ENCODE results near the gene SUGP1.
"Not testable (repeated sequence)": the region's sequence is repeated elsewhere in the genome, so short reads cannot be mapped to it uniquely, and the experiment has no call there.

The SUGP1 gene, protein sequence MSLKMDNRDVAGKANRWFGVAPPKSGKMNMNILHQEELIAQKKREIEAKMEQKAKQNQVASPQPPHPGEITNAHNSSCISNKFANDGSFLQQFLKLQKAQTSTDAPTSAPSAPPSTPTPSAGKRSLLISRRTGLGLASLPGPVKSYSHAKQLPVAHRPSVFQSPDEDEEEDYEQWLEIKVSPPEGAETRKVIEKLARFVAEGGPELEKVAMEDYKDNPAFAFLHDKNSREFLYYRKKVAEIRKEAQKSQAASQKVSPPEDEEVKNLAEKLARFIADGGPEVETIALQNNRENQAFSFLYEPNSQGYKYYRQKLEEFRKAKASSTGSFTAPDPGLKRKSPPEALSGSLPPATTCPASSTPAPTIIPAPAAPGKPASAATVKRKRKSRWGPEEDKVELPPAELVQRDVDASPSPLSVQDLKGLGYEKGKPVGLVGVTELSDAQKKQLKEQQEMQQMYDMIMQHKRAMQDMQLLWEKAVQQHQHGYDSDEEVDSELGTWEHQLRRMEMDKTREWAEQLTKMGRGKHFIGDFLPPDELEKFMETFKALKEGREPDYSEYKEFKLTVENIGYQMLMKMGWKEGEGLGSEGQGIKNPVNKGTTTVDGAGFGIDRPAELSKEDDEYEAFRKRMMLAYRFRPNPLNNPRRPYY

DNA sequence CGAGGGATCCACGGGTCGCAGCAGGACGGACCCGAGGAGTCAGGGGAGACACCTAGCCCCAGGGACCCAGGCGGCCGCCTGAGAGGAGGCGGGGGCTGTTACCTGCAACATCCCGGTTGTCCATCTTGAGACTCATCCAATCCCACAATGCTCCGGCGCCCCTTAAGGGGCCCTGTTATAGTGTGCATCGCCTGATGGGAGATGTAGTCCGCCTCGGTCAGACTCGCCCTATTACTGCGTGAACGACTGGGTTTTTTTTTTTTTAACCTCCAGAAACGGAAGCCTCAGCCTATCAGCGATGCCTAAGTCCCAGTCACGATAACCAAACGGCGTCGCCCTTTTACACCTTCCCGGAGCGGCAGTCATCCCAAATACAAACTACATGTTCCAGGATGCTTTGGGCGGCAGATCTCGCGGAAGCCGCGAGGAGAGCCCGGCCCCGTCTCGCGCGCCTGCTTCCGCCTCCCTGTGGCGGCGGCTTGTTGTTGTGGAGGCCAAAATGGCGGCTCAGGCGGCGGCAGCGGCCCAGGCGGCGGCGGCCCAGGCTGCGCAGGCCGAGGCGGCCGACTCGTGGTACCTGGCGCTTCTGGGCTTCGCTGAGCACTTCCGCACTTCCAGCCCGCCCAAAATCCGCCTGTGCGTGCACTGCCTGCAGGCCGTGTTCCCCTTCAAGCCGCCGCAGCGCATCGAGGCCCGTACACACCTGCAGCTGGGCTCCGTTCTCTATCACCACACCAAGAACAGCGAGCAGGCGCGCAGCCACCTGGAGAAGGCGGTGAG lies at the start of gene SUGP1, which contains the start of gene MAU2:
Gene SUGP1 (minus strand): TSS at position 149 of the 780 bp plus-strand sequence. CDS start 13 bp downstream, at position 136.
Gene MAU2 (plus strand): TSS at position 469 of the 780 bp plus-strand sequence. CDS start 31 bp downstream, at position 500.
- DNase-seq = peak; percentile 93

DNA sequence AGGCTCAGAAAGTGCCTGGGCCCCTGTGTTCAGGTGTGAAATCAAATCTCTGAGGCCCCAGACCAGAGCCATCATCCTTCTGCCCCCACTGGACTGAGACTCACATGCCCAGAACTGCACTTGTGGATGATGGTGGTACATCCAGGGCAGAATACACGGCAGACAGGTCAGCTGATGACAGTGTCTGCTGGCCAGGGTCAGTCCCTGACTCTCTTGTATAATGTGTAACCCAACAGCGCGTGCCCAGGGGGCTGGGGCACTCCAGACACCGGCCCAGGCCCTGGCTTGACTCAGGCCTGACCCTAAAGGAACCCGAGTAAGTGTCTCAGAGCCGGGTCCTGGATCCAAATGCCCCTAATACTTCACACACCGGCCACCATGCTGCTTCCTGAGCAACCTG lies 47.8 kb upstream of the SUGP1 start:
- DNase-seq = no peak

DNA sequence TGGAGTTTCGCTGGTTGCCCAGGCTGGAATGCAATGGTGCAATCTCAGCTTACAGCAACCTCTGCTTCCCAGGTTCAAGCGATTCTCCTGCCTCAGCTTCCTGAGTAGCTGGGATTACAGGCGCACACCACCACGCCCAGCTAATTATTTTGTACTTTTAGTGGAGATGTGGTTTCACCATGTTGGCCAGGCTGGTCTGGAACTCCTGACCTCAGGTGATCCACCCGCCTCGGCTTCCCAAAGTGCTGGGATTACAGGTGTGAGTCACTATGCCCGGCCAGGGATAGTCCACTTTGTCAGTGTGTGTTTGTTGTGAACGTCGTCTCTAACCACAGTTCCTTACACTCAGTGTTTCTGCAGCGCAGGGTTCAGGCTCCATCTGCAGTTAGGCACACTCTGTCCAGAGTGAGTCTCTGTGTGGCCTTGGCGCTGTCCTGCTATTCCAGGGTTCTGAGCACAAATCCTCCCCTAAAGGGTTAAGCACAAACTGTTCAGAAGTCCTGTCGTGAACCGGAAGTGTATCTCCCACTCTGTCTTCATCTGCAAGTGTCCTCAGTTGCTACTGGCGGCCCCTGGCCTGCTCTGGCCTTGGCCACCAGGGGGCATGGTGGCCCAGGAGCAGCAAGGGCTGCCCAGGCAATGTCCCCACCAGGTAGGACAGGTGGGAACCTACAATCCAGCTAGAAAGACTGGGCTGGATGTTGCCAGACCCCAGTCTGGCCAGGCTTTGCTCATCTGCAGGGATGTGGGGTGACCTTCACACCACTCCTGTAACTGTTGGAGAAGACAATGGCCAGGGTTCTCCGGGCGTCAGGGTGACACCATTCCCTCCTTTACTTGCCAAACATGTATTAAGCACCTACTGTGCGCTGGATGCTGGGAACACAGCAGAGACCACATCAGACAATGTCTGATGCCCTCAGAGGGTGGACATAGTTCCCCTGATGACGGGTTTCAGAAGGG lies 46.4 kb upstream of the SUGP1 start:
- DNase-seq = peak; percentile 81

DNA sequence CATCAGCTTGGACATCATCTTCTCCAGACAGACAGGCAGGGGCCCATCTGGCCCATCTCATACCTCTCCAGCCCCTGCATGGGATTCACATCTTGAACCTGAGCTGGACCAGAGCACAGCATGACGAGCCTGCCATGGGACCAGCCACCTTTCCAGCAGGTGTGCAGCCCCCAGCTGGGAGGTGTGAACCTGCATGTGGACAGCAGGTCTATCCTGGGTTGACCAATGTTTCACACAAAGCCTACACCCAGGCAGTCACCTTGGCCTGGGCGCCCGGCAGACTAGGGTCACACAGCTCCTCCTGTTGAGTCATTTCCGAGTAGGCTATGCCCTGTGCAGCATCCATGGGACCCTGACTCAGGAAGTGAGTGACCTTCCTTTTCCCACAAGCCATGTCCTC lies 41.8 kb upstream of the SUGP1 start:
- DNase-seq = no peak

DNA sequence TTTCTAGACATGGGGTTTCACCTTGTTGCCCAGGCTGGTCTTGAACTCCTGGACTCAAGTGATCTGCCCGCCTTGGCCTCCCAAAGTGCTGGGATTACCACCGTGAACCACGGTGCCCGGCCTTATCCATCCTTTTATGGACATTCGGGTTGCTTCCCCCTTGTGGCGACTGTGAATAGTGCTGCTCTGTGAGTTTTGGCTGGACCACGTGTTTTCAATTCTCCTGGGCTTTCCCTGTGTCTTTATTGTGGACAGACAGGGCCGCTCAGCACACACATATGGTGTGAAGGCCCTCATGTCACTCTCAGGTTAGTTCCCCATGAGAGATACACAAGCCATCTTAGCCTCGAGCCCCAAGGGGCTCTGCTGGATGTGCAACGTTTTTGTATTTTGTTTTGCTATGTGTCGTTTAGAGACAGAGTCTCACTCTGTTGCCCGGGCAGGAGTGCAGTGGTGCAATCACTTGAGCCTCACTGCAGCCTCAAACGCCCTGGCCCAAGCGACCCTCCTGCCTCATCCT lies 40.8 kb upstream of the SUGP1 start:
- DNase-seq = peak; percentile 85

DNA sequence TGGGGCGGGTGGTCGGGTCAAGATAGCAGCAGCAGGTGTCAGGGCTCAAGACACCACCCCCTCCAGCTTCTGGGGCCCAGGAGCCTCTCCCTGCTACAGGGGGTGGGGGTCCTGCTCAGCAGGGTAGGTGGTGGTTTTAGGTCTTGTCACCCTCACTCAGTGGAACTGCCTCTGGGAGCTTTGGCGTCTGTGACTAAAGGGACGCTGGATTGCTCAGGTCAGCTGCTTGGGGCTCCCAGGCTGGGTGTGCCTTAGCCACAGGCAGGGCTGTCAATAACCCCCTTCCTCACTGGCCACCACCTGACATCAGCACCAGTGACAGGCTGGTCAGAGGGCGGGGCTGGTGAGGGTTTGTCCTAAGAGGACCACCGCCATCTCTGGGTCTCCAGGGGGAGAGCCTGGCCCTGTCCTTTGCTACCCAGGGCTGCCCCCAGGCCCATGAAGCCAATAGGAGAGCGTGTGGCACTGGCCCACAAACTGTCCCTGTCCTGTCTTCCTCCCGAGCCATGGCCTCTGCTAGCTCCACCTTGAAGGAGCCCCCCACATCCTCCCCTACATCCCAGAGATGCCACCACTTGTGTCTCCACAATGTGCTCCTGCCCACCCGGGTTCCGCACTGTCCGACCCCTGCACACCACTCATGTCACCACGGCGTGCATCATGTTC lies 36.7 kb upstream of the SUGP1 start:
- DNase-seq = no peak

DNA sequence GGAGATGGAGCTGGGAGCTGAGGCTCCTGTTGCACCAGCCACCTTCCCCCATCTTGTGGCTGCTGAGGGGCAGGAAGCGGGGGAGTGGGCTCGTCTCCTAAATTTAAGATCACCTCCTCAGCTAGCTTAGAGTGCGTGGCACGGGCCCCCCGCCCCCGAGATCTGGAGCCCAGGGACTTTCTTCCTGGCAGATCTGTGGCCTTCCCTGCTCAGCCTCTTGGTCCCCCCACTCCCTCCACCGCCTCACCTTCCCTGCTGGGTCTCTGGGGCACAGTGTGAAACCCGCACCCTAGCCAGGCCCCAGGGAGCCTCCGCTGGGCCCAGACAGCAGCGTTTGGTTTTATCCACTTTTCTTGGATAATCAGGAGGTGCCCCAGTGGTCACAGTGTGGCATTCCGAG lies 36.2 kb upstream of the SUGP1 start:
- no peak for DNase-seq

DNA sequence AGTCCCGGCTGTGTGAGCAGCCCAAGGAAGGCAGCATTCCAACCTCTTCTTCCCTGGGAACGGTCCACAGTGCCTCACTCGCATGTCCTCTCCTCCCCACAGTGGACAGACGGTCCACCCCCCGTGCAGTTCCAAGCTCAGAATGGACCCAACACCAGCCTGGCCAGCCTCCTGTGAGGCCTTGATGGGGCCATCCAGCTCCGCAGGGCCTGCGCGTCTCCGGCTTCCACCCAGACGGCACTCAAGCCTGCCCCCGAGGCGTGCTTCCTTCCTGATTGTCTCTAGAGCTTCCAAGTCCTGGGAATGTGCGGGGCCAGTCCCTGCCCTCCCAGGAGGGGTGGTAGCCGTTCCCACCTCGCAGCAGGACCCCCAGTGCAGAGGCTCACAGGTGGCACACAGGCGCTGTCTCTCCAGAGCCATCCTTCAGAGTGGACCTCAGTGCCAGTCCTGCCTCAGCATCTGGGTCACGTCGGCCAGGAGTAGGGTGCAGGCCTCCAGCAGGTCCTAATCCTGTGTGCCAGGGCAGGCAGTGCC lies 35.4 kb upstream of the SUGP1 start:
- no peak for DNase-seq

DNA sequence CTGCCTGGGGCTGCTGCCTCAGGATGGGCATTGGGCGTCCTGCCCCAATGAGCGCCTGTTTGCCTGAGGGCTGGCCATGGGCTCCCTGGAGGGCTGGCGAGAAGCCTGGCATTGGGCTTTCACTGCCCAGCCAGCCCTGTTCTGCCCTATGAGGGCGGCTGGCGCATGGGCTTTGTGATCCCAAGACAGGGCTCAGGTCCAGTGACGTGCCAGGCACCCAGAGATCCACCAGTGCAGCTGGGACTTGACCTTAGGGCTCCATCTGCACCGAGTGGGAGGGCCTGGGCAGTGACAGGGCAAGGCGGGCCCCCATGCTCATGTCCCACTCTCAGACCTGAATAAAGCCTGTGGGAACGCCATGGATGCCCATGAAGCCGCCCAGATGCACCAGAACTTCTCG lies 34.6 kb upstream of the SUGP1 start:
- DNase-seq = no peak

DNA sequence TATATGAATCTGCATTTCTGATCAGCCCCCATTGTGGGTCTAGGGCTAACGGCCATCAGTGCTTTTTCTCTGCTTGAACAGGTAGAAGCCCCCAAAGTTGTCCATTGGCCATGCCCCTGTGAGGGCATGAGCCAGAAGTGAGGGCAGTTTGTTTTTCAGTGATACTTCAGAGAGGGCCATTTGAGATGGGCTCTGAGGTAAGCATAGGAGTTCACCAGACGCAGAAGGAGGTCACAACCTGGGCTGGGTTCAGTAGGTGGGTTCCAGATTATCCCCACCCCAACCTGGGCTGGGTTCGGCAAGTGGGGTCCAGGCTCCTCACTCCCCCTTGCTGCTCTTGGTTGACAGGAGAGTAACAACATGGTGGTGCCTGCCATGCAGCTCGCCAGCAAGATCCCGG lies 33.7 kb upstream of the SUGP1 start:
- DNase-seq = no peak

DNA sequence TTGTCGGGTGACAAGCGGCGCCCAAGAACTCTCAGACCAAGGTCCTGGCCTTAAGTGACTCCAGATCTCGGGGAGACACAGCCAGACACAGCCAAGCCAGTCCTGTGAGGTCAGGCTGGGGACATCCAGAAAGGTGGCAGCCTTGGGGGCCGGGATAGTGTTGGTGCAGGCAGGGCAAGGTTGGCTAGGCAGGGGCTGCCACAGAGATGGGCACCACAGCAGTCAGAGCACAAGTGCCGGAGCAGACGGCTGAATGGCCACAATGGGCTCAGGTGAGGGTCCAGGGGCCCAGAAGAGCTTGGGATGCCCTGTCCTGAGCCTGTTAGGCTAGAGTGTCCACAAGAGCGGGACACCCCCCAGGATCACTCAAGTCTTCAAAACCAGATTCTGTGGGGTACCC lies 32.5 kb upstream of the SUGP1 start:
- DNase-seq = no peak

DNA sequence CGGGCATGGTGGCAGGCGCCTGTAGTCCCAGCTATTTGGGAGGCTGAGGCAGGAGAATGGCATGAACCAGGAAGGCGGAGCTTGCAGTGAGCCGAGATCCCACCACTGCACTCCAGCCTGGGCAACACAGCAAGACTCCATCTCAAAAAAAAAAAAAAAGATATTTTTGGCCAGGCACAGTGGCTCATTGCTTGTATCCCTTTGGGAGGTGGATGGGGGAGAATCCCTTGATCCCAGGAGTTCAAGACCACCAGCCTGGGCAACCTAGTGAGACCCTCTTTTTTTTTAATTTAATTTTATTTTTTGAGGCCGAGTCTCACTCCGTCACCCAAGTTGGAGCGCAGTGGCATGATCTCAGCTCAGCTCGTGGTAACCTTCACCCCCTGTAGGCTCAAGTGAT lies 30.4 kb upstream of the SUGP1 start:
- DNase-seq = not testable (repeated sequence)

DNA sequence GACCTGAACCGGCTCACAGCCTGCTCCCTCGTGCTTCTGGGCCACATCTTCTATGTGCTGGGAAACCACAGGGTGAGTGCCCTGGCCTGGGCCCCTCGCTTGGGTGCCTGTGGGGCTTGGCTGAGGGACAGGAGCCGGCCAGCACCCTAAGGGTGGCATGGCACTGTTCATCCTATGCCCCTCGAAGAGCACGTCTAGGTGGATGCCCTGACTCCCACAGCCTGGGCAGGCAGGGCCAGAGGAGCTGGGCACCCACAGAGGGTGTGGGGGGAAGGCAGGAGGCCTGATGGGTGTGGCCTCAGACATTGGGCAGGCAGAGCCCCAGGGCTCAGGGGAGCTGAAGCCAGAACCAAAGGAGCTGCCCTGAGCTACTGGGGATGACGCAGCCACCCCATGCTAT lies 29.1 kb upstream of the SUGP1 start:
- no peak for DNase-seq

DNA sequence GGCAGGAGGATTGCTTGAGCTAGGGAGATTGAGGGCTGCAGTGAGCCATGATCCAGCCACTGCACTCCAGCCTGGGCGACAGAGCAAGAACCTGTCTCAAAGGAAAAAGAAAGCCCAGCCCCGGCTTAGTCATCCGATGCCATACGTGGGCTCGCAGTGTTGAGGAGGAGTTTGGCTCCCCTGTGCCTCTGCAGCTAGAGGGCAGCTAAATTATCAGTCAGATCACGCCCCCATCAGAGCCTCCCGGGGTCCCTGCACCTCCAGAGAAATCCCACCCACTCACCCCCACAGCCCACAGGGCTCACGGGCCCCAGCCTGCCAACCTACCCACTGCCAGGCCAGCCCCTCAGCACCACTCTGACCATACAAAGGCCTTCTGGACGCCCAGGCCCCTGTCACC lies 28.0 kb upstream of the SUGP1 start:
- no peak for DNase-seq

DNA sequence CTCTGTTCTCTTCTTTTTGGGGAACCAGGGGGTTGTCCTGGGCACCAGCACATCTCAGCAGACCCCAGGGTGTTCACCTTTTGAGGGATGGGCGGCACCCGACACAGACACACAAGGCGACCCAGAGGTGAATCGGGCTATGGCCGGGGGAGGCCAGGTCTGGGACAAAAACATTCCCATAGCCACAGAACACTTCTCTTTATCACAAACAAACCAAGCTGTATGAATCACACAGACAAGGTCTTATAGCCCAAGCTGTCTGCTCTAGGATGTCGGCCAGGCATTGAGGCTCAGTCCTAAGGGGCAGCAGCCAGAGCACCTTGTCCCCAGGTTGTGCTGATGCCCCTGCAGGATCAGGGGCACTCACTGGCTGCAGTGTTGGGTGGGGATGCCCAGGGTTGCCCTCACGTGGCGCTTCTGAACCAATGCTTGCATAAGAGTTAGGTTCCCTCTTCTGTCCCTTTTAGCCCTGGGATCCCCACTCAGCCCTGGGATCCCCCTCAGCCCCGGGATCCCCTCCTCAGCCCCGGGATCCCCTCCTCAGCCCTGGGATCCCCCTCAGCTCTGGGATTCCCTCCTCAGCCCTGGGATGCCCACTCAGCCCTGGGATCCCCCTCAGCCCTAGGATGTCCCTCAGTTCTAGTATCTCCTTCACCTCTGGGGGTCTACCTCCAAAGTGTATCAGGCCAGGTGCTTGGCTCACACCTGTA lies 27.2 kb upstream of the SUGP1 start:
- DNase-seq = no peak

DNA sequence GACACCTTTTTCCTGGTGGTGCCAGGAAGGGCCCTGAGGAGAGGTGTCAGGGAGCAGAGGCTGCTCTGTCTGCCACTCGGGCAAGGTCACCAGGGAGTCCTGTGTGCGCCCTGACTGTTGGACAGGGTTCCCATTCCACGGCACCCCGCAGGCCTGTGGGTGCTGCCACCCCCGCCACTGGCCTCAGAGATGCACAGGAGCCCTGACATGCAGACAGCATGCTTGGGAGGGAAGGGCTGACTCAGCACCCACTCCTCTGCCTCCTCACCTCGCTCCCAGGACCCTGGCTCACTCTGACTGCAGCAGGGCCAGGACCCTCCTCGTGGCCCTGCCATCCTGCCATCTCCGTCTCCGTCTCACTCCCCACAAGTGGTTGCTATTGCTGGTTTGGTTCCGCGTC lies 25.7 kb upstream of the SUGP1 start:
- no peak for DNase-seq

DNA sequence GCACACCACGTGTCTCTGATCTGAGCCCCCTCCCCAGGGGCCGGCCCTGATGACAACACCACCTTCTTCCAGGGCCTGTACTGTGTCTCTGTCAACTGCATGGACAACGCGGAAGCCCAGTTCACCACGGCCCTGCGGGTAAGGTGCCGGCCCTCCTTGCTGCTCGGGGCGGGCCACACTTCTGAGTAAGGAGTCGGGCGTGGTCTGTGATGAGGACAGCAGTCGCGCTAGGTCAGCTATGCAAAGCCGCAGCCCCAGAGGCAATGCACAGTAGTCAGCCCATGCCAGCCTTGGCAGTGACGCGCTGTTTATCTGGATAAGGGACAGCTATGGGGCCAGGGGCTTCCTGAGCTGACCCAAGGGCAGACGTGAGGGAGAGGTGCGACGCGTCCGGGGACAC lies 24.9 kb upstream of the SUGP1 start:
- no peak for DNase-seq

DNA sequence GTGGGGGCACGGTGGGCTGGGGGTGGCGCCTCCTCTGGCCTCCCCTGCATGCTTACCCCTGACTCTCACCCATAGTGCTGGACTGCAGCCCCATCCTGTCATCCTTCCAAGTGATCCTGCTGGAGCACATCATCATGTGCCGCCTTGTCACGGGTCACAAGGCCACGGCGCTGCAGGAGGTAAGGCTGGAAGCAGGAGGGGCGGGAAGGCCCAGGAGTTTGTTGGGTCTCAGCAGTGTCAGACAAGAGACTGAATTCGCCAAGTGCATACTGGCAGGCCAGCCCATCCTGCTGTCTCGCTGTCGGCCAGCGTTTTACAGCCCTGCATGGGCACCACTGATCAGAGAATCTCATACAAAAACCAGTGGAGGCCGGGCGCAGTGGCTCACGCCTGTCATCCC lies 23.5 kb upstream of the SUGP1 start:
- DNase-seq = no peak

DNA sequence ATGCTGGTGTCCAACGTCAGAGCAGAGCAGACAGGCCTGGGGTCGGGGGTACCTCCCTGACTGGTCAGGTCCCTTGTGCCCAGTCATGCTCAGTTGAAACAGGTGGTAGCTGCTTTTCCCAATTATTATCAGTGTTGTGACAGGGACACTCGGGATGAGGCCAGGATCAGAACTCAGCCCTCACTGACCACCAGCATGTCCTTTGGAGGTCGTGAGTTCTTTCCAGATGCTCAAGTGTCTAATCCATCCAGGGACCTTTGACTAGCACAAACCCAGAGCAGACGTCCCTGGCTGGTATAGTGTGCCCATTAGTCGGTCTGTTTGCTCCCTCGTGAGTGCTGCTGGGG lies 22.7 kb upstream of the SUGP1 start:
- no peak for DNase-seq

DNA sequence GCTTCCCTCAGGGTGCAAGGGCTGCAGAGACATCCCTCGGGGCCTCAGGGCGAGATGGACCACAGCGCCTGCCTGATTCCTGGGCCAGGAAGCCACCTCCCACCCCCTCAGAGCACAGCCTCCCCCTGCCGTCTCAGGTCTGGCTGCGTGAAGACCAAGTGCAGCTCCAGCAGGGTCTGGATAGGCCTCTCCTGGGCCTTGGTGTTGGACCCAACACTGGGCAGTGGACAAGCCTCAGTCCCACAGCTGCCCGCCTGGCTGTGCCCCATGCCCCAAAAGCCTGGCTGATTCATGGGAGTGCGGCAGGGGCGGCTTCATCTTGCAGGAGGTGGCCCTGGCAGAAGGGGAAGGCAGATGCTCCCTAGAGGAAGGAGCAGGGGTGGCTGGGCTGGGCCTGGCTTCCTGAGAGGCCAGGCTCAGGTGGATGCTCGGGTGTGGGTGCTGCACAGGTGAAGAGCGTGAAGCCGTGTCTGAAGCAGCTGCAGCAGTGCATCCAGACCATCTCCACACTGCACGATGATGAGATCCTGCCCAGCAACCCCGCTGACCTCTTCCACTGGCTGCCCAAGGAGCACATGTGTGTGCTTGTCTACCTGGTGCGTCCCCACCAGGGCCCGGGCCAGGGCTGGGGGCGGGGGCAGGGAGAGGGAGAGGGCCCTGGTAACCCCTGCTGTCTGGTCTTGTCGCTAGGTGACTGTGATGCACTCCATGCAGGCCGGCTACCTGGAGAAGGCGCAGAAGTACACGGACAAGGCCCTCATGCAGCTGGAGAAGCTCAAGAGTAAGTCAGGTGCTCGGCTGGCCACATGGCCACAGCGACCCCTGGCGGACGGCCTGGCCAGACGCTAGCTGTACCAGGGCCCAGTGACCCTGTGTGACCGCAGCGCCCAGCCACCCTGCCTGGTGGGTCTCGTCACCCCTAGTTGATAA lies 22.0 kb upstream of the SUGP1 start:
- peak; percentile 20 for DNase-seq

All from activated CD4-positive, alpha-beta T cell treated with anti-CD3 and anti-CD28 coated beads for 48 hours (primary cell).